ENCODE results near the gene P3R3URF.
"Not testable (repeated sequence)": the region's sequence is repeated elsewhere in the genome, so short reads cannot be mapped to it uniquely, and the experiment has no call there.

Gene P3R3URF

GRCh38 chr1:46176211-46176865 is at the start of gene P3R3URF:
P3R3URF (minus strand) TSS chr1:46176488; CDS start chr1:46176471, 17 bp downstream.
- TF ChIP-seq CTCF (IDR thresholded peaks at IDR 0.05; ENCODE audit: extremely low read depth, insufficient read depth, missing control alignments) = no peak
- in situ Hi-C loops (cut with MboI; ENCODE audit: low pct_unique_long_range_greater_than_20kb, low sequenced_read_pairs, unreplicated experiment) = loop anchor here (5.0 kb wide), 1 partner anchor 139 kb away; no protein-coding TSS in a partner anchor
- no peak for DNase-seq (ENCODE audit: low spot score)

DNA sequence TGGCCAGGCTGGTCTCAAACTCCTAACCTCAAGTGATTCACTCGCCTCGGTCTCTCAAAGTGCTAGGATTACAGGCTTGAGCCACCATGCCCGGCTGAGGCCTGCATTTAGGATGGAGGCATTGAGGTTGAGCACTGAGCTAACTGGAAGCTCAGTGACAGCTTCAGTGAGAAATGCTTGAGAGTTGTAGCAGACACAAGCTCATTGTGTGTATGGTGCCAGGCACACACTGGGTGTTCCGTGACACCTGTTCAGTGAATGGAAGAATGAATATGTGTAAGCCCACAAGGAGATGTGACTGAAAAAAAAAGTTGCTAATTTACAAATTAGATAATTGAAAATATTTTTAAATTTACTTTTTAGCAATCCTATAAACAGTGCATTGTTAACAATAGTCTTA is 48.7 kb upstream of the P3R3URF start:
- no peak for TF ChIP-seq CTCF (IDR thresholded peaks at IDR 0.05; ENCODE audit: extremely low read depth, insufficient read depth, missing control alignments)
- in situ Hi-C loops (cut with MboI; ENCODE audit: low pct_unique_long_range_greater_than_20kb, low sequenced_read_pairs, unreplicated experiment) = no loop called here
- no peak for DNase-seq (ENCODE audit: low spot score)

DNA sequence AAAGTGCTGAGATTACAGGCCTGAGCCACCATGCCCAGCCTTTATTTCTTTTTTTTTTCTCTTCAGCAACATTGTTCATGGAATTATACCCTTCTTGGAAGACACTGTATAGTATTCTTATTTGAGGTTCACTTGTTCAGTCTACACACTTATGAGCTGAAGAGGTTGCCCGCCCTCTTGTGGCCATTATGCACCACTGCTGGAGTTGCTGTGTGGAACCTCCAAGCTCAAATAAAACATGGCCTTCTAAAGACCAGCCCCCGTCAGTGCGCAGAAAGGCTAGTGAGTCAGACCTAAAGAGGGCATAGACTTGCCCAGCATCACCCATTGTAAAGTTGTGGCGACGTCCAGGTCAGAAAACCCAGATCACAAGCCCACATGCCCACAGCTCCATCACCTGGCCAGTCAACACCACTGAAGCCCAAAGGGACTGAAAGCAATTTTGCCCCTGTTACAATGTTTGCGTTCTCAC is 47.2 kb upstream of the P3R3URF start:
- TF ChIP-seq CTCF (IDR thresholded peaks at IDR 0.05; ENCODE audit: extremely low read depth, insufficient read depth, missing control alignments) = peak; percentile 97
- in situ Hi-C loops (cut with MboI; ENCODE audit: low pct_unique_long_range_greater_than_20kb, low sequenced_read_pairs, unreplicated experiment) = no loop called here
- DNase-seq (ENCODE audit: low spot score) = peak; percentile 74

DNA sequence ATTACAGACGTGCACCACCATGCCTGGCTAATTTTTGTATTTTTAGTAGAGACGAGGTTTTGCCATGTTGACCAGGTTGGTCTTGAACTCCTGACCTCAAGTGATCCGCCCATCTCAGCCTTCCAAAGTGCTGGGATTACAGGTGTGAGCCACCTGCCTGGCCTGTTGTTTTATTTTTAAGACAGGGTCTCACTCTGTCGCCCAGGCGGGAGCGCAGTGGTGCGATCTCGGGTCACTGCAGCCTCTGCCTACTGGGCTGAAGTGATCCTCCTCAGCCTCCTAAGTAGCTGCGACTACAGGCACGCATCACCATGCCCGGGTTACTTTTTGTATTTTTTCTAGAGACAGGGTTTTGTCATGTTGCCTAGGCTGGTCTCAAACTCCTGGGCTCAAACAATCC is 46.8 kb upstream of the P3R3URF start:
- DNase-seq (ENCODE audit: low spot score); in situ Hi-C loops (cut with MboI; ENCODE audit: low pct_unique_long_range_greater_than_20kb, low sequenced_read_pairs, unreplicated experiment): not testable (repeated sequence)

DNA sequence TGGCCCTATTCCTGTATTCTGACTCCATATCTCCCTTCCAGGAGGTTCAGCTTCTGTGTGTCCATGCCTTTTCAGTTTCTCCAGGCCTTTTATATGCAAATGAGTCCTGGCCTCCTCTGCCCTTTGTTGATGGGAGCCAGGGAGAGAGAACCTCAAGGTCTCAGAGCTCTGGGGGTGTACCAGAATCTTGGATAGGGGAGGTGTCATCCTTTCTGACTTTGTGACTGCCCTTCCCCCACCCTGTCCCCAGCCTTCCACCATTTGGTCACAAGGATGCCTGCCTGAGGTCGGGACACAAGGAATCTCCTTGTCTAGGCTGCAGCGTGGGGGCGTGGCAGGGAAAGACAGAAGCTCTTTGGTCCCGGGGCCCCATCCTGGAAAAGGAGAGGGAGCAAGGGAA is 45.5 kb upstream of the P3R3URF start:
- in situ Hi-C loops (cut with MboI; ENCODE audit: low pct_unique_long_range_greater_than_20kb, low sequenced_read_pairs, unreplicated experiment) = no loop called here
- no peak for TF ChIP-seq CTCF (IDR thresholded peaks at IDR 0.05; ENCODE audit: extremely low read depth, insufficient read depth, missing control alignments)
- DNase-seq (ENCODE audit: low spot score) = no peak

DNA sequence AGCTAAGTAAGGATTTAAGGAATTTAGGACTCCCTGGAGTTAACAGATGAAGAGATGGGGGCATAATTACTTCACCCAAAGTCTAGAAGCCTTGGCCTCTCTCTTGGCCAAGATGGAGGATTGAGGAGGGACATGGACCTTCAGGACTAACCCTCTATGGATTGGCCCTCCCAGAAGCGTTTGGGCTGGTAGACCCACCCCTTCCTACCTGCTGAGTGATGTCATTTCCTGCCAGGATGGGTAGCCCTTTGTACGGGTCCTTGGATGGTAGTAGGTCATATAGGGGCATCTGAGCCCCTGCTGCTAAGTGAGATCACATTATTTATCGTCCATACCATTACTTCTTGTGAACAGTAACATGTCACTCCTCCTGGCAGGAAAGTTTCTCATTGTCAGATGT is 44.5 kb upstream of the P3R3URF start:
- no peak for TF ChIP-seq CTCF (IDR thresholded peaks at IDR 0.05; ENCODE audit: extremely low read depth, insufficient read depth, missing control alignments)
- in situ Hi-C loops (cut with MboI; ENCODE audit: low pct_unique_long_range_greater_than_20kb, low sequenced_read_pairs, unreplicated experiment) = no loop called here
- no peak for DNase-seq (ENCODE audit: low spot score)

DNA sequence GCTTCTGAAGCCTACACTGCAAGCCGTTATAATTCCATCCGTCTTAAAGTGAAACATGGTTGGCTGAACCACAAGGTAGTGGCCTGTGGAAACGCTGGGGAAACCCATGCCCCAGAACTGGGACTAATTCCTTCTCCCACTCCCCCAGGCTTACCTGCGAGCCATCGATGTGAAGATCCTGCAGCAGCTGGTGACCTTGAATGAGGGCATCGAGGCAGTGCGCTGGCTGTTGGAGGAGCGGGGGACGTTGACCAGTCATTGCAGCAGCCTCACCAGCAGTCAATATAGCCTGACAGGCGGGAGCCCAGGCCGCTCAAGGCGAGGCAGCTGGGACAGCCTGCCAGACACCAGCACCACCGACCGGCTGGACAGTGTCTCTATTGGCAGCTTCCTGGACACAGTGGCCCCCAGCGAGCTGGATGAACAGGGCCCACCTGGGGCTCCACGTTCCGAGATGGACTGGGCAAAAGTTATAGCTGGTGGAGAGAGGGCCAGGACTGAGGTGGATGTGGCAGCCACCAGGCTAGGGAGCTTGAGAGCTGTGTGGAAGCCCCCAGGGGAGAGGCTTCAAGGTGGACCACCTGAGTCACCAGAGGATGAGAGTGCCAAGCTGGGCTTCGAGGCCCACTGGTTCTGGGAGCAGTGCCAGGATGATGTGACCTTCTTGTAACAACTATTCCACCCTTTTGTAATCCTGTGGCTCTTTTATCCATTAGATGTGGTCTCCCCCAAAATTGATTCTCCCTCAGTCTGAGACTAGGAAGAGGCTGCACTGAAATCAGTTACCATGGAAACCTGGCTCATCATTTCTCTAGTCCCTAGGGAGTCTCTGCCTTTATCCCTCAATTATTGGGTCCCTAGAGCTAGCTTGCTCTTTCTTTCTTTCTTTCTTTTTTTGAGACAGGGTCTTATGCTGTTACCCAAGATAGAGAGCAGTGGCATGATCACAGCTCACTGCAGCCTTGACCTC is 43.5 kb upstream of the P3R3URF start:
- no peak for DNase-seq (ENCODE audit: low spot score)
- no peak for TF ChIP-seq CTCF (IDR thresholded peaks at IDR 0.05; ENCODE audit: extremely low read depth, insufficient read depth, missing control alignments)
- in situ Hi-C loops (cut with MboI; ENCODE audit: low pct_unique_long_range_greater_than_20kb, low sequenced_read_pairs, unreplicated experiment) = no loop called here

Data from GM13977 (cell line).